Measurements from ENCODE around the gene CLEC4M.

DNA sequence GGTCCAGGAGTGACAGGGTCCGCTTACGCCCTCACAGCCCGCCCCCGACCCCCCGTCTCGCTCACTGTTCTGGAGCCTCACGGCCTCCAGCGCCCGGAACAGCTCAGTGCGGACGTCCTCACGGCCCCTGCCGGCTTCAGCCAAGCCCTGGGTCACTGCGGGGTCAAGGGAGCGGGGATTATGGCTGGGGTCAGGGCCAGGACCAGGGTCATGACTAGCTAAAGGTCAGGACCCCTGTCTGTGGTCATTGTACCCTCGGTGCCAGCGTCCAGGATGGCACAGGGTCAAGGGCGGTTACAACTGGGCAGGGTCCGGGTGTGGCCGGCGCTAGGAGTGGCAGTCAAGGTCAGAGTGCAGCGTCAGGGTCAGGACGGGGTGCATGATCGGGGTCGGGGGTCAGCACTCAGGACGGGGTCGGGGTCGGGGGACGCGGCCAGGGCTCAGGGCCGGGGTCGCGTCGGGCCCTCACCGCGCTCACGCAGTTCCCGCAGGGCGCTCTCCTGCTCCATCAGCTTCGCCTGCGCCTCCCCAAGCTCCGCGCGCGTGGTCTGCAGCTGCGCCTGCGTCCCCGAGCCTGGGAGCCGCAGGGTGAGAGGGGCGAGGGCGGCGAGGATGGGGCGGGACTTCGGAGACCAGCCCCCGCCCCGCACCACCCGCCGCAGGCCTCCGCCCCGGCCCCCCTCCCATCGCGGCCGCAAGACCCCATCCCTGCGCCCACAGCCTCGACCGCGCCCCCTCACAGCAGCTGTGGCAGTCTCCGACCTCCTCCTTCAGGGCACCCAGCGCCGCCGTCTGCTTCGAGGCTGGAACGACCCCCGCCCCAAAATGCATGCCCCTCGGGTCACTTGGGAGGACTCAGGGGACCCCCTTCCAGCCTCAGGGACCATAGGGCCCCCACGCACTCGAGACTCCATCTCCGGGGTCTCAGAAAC lies 32.5 kb upstream of the CLEC4M start:
- TF ChIP-seq, protein P1, sequence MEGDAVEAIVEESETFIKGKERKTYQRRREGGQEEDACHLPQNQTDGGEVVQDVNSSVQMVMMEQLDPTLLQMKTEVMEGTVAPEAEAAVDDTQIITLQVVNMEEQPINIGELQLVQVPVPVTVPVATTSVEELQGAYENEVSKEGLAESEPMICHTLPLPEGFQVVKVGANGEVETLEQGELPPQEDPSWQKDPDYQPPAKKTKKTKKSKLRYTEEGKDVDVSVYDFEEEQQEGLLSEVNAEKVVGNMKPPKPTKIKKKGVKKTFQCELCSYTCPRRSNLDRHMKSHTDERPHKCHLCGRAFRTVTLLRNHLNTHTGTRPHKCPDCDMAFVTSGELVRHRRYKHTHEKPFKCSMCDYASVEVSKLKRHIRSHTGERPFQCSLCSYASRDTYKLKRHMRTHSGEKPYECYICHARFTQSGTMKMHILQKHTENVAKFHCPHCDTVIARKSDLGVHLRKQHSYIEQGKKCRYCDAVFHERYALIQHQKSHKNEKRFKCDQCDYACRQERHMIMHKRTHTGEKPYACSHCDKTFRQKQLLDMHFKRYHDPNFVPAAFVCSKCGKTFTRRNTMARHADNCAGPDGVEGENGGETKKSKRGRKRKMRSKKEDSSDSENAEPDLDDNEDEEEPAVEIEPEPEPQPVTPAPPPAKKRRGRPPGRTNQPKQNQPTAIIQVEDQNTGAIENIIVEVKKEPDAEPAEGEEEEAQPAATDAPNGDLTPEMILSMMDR (IDR thresholded peaks at IDR 0.05; ENCODE audit: low read length): no peak
- TF ChIP-seq EZH2 (IDR thresholded peaks at IDR 0.05; ENCODE audit: borderline replicate concordance, low read length): no peak
